HG02798 (cell line): ENCODE data around the gene ATP5MC2.

Experiments used
- ATAC-seq: cut with Tn5 transposase; IDR thresholded peaks from one replicate; pipeline ENCODE4 v1.9.1; 2021; ENCODE audit warnings: mild to moderate bottlenecking; ENCODE audit not compliant: unreplicated experiment, poor library complexity

Gene ATP5MC2

DNA sequence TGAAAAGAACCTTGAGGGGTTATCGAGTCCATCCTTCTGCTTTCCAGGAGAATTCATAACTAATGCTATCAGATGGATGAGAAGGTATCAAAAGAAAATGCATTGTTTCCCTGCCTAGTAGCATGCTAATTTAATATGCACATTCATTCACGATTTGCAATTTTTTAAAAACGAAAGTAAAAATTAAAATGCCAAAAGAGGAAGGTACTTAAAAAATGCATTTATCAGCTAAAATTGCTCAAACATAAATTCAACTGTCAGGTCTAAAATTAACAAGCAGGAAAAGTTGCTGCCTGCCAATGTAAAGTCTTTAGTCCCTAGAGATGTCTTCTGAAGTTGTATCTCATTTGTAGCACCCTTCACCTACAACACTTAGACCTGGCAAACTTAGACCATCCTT, 57.6 kb downstream of the ATP5MC2 start:
- ATAC-seq, result no peak

DNA sequence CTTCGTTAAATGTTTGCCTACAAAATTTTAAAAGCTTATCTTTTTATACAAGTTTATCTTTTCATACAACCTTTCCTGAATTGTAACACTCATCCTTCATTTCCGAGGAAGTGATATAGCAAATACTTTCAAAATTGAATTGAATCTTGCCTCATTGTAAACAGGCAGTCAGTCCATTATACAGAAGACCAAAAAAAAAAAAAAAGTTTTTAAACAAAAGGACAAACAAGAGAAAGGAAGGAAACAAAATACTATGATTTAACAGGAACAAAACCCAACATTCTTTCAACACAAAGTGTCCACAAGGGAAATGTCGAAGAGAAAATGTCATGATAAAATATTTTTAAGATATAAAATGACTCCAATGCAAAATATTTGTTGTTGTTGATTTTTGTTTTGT, 58.2 kb downstream of the ATP5MC2 start:
- no peak for ATAC-seq

DNA sequence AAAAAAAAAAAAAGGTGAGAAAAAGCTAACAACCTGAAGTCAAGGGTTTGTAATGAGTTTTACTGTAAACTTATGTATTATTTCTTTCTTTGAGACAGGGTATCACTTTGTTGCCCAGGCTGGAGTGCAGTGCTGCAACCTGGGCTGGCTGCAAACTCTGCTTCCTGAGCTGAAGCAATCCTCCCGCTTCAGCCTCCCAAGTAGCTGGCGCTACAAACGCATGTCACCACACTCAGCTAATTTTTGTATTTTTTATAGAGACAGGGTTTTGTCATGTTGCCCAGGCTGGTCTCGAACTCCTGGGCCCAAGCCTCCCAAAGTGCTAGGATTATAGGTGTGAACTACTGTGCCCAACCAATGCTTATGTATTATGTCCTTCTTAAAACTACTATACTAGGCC, 58.9 kb downstream of the ATP5MC2 start:
- no peak for ATAC-seq
